Measurements from ENCODE around the gene FCSK. TPM values are rescaled to one million over a fixed set of nuclear protein-coding genes. Genes with fewer than 3 reads are reported as not detected.
A peak's percentile ranks its signal among the peaks of the same experiment; 100 is the strongest.

FCSK gene
- total RNA-seq, 1 experiment from 2014 or later = 6.4 TPM

GRCh38 chr16:70522216-70523075 lies 68.1 kb downstream of the FCSK start:
- no peak for DNase-seq (ENCODE audit: low read depth)

DNA sequence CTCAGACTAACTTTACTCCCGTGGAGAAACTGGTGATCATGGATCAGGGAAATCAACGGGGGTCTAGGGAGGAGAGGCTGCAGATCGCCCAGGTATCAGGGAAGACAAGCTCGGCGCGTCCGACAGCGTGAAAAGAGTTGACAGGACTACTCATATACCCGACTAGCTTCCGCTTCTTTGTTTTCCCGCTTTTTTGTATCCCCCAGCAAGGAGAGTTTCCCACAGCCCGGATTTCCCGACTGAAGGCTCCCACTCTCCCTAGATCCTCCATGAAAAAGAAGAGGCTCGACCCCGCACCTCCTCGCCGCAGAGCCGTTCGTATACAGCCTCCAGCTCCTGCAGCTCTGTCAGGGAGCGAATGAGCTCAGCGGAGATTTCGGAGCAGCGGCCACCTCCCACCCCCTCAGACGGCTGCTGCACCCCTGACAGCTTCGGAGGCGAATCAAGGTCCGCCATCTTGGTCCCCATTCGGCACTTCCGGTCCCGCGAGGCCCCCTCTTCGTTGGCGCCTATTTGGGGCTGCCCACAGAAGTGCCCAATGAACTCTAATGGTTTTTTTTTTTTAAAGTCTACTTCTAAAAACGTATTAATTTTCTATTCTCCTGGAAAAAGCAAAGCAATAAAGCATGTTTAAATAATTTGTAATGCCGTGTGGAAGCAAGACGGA lies 68.8 kb downstream of the FCSK start, which contains the start of gene COG4:
COG4 (minus strand) TSS at position 479 of the 667 bp plus-strand sequence; CDS start at position 468, 11 bp downstream.
- peak; percentile 83 for DNase-seq (ENCODE audit: low read depth)

GRCh38 chr16:70523743-70524398 lies 69.5 kb downstream of the FCSK start, which contains the start of gene SF3B3:
TSS of gene SF3B3 (plus strand) at chr16:70523816. CDS start at chr16:70526657, 2,841 bp downstream.
- peak; percentile 73 for DNase-seq (ENCODE audit: low read depth)

GRCh38 chr16:70524399-70524825 lies 70.0 kb downstream of the FCSK start:
- DNase-seq (ENCODE audit: low read depth) = peak; percentile 27

DNA sequence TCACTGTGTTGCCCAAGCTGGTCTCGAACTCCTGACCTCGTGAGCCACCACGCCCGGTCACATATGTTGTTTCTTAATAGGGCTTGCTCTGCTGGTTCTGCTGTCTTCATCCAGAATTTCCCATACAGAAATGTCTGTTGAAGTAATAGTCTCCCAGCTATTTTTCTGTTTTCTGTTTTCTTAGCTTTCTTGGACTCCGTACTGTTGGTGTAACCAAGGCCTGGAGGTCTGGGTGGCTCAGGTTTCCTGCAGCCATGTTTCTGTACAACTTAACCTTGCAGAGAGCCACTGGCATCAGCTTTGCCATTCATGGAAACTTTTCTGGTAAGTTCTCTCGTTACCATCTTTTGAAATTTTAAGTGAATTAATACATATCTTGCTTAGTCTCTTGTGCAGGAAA lies 72.0 kb downstream of the FCSK start:
- DNase-seq (ENCODE audit: low read depth) = no peak

- DNase-seq (ENCODE audit: low read depth) = no peak
Measured at GRCh38 chr16:70527315-70527996, 73.1 kb downstream of the FCSK start.

DNA sequence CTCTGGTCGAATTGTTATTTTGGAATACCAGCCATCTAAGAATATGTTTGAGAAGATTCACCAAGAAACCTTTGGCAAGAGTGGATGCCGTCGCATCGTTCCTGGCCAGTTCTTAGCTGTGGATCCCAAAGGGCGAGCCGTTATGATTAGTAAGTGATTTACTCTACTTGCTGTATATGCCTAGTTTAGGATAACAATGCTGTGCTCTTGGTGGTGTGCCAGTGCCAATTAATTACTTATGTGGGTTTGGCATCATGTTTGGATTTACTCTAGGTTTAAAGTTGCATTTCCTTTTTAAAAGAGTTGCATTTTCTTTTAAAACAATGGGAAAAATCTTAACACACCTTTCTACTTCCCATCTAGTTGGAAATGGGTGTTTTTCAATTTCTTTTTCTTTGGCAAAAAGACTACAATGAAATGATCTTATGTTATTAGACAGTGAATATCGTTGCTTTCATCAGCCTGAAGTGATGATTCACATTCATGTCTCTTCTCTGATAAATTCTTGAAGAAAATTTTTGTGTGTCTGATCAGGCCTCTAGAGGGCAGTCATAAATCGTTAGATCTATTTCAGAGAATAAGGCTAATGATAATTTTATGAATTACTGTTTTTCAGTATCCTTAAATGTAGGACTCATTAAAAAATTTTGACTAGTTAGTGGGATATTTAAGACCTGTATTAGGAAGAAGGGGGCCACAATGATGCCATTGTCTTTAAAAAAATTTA lies 74.8 kb downstream of the FCSK start:
- peak; percentile 56 for DNase-seq (ENCODE audit: low read depth)

Other genes starting within 250 kb of the FCSK start
- 10.0 and 14.6 TPM in 2 replicates for gene EXOSC6, start 202.7 kb upstream of the FCSK start, total RNA-seq (2014; rRNA removed; shearing (Covaris generic))
- 43.5 and 50.8 TPM in 2 replicates for gene AARS1, start 165.1 kb upstream of the FCSK start, total RNA-seq (2014; rRNA removed; shearing (Covaris generic))
- 17.5 and 31.7 TPM in 2 replicates for gene DDX19B, start 155.4 kb upstream of the FCSK start, total RNA-seq (2014; rRNA removed; shearing (Covaris generic))
- 40.0 and 40.9 TPM in 2 replicates for gene DDX19A, start 107.7 kb upstream of the FCSK start, total RNA-seq (2014; rRNA removed; shearing (Covaris generic))
- 18.5 and 26.6 TPM in 2 replicates for gene ST3GAL2, start 15.5 kb upstream of the FCSK start, total RNA-seq (2014; rRNA removed; shearing (Covaris generic))
- gene COG4, start 69.0 kb downstream of the FCSK start, total RNA-seq (2014; rRNA removed; shearing (Covaris generic)) = 71.3 and 73.2 TPM in 2 replicates
- 152 and 218 TPM in 2 replicates for gene SF3B3, start 69.2 kb downstream of the FCSK start, total RNA-seq (2014; rRNA removed; shearing (Covaris generic))
- 0.12 and 0.29 TPM in 2 replicates for gene IL34, start 192.0 kb downstream of the FCSK start, total RNA-seq (2014; rRNA removed; shearing (Covaris generic))
- gene MTSS2, start 231.5 kb downstream of the FCSK start, total RNA-seq (2014; rRNA removed; shearing (Covaris generic)) = 7.3 and 22.1 TPM in 2 replicates

All from RPMI7951 (cell line).